Measurements from ENCODE around the gene ANK3. TPM values are rescaled to one million over a fixed set of nuclear protein-coding genes. Genes with fewer than 3 reads are reported as not detected.

Gene ANK3
- total RNA-seq, 1 experiment from 2014 or later = 29.8 TPM

DNA sequence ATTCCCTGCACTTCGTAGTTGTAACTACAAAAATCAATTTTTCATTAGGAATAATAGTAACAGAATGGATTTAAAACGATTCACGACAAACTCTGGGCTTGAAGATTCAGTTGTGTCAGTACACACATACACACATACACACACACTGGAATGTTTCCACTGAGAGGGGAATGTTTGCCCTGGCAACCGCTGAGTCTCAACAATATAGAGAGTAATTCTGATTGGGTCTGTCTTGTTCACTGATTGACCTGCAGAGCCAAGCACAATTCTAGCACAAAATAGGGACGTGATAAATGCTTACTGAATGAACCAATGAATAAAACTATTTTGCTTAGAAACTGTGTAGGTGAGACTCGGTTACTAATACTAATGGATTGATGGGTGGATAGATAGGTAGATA is 278.9 kb downstream of the ANK3 start:
- TF ChIP-seq, protein P1, sequence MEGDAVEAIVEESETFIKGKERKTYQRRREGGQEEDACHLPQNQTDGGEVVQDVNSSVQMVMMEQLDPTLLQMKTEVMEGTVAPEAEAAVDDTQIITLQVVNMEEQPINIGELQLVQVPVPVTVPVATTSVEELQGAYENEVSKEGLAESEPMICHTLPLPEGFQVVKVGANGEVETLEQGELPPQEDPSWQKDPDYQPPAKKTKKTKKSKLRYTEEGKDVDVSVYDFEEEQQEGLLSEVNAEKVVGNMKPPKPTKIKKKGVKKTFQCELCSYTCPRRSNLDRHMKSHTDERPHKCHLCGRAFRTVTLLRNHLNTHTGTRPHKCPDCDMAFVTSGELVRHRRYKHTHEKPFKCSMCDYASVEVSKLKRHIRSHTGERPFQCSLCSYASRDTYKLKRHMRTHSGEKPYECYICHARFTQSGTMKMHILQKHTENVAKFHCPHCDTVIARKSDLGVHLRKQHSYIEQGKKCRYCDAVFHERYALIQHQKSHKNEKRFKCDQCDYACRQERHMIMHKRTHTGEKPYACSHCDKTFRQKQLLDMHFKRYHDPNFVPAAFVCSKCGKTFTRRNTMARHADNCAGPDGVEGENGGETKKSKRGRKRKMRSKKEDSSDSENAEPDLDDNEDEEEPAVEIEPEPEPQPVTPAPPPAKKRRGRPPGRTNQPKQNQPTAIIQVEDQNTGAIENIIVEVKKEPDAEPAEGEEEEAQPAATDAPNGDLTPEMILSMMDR (IDR thresholded peaks at IDR 0.05; ENCODE audit: unreplicated experiment) = no peak
- BruUV-seq (replicated peaks) = no TSS peak
- H3K36me3 Mint-ChIP-seq (ENCODE audit: insufficient read depth, unreplicated experiment) = no peaks in the 10 kb centered on the region
- H3K4me1 Mint-ChIP-seq (ENCODE audit: low read depth, unreplicated experiment) = no peaks in the 10 kb centered on the region
- H3K9me3 Mint-ChIP-seq (ENCODE audit: low read depth, unreplicated experiment) = no peaks in the 10 kb centered on the region
- H3K27ac Mint-ChIP-seq (ENCODE audit: unreplicated experiment) = no peak overlapping the region
- no peak for DNase-seq
- no peaks in the 10 kb centered on the region for H3K27me3 Mint-ChIP-seq (ENCODE audit: unreplicated experiment)
- intact Hi-C loops (cut with micrococcal nuclease; ENCODE audit: unreplicated experiment) = no loop called here
- CTCF ChIA-PET = interaction anchor here (0.6 kb wide), 1 partner anchor 30 kb away, joined by 9 read pairs; no protein-coding TSS in a partner anchor
- H3K4me3 Mint-ChIP-seq (ENCODE audit: low read depth, unreplicated experiment) = no peak overlapping the region

DNA sequence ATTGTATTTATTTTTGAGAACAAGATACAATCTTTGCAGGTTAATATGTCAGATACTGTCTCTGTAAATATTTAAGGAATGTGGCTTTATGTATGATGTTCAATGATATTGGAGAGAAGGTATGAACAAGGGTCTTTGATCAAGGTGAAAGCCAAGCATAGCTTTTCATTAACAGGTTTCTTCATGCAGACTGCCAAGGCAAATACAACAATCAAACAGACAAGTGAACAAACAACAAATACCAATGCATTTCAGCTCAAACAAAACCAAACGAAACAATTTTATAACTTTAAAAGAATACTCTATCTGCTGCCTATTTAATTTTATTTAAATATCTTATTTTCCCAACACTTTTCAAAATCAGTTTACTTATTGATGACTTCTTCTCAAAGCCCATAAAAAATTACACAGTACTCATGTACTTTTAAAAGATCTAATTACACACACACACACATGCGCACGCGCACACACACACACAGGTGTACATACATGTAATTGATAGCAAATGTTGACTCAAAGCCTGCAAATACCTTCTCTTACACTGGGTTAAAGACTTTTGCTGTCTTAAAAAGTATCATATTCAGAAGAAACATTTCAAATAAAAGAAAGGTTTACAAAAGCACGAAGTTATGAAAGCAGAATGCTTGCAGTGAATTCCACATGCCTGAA is 282.2 kb downstream of the ANK3 start:
- H3K27ac Mint-ChIP-seq (ENCODE audit: unreplicated experiment) = no peak overlapping the region
- TF ChIP-seq, protein P1 (IDR thresholded peaks at IDR 0.05; ENCODE audit: unreplicated experiment) = no peak
- BruUV-seq (replicated peaks) = no TSS peak
- H3K27me3 Mint-ChIP-seq (ENCODE audit: unreplicated experiment) = no peaks in the 10 kb centered on the region
- DNase-seq = no peak
- CTCF ChIA-PET = no interaction called here
- no peak overlapping the region for H3K4me3 Mint-ChIP-seq (ENCODE audit: low read depth, unreplicated experiment)
- H3K4me1 Mint-ChIP-seq (ENCODE audit: low read depth, unreplicated experiment) = no peaks in the 10 kb centered on the region
- intact Hi-C loops (cut with micrococcal nuclease; ENCODE audit: unreplicated experiment) = no loop called here
- H3K9me3 Mint-ChIP-seq (ENCODE audit: low read depth, unreplicated experiment) = no peaks in the 10 kb centered on the region
- no peaks in the 10 kb centered on the region for H3K36me3 Mint-ChIP-seq (ENCODE audit: insufficient read depth, unreplicated experiment)

DNA sequence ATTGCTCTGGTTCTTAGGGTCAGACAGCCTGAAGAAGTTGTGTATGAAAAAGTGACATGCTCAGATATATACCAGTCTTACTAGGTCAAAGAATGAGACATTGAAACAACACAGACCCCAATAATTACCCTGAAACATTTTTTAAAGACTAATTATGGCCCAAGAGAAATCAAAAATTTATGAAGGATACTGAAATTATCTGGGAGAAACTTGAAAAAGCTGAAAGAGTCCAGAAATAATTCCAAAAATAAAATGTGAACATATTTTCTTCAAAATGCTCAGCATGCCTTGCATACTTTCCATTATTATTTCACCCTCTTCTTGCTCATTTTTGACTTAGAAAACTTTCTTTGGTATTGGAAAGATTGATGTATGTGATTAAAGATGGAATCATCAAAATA is 284.4 kb downstream of the ANK3 start:
- no peak for DNase-seq
- intact Hi-C loops (cut with micrococcal nuclease; ENCODE audit: unreplicated experiment) = no loop called here
- TF ChIP-seq, protein P1 (IDR thresholded peaks at IDR 0.05; ENCODE audit: unreplicated experiment) = no peak
- no TSS peak for BruUV-seq (replicated peaks)
- peaks cover 1% of the 10 kb centered on the region for H3K4me1 Mint-ChIP-seq (ENCODE audit: low read depth, unreplicated experiment)
- no peak overlapping the region for H3K4me3 Mint-ChIP-seq (ENCODE audit: low read depth, unreplicated experiment)
- H3K27me3 Mint-ChIP-seq (ENCODE audit: unreplicated experiment) = no peaks in the 10 kb centered on the region
- CTCF ChIA-PET = no interaction called here
- no peak overlapping the region for H3K27ac Mint-ChIP-seq (ENCODE audit: unreplicated experiment)
- H3K36me3 Mint-ChIP-seq (ENCODE audit: insufficient read depth, unreplicated experiment) = no peaks in the 10 kb centered on the region
- no peaks in the 10 kb centered on the region for H3K9me3 Mint-ChIP-seq (ENCODE audit: low read depth, unreplicated experiment)

DNA sequence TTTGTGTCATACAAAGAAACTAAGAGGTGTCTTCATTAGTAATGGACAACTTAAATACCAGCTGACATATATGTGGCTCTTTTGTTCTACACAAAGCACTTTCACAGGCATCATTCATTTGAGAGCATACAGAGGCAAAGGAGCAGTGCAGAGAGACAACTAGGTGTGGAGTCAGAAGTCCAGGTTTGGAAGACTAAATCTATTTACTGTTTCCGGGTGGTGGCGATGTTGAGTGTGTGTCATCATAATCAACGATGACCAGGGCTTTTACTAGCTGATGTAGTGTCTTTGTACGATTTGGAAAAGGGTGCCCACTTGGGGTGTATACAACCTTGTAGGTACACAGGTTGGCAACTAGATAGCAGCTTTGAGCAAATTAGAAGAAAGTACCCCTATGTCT is 287.9 kb downstream of the ANK3 start:
- Mint-ChIP-seq H3K27me3 (ENCODE audit: unreplicated experiment) (no peaks in the 10 kb centered on the region), H3K27ac (ENCODE audit: unreplicated experiment) (no peak overlapping the region), H3K9me3 (ENCODE audit: low read depth, unreplicated experiment) (no peaks in the 10 kb centered on the region), H3K4me3 (ENCODE audit: low read depth, unreplicated experiment) (no peak overlapping the region), H3K36me3 (ENCODE audit: insufficient read depth, unreplicated experiment) (no peaks in the 10 kb centered on the region), H3K4me1 (ENCODE audit: low read depth, unreplicated experiment) (peaks cover 28% of the 10 kb centered on the region)
- intact Hi-C loops (cut with micrococcal nuclease; ENCODE audit: unreplicated experiment) = loop anchor here (2.0 kb wide), 1 partner anchor 333 kb away; no protein-coding TSS in a partner anchor
- TF ChIP-seq, protein P1 (IDR thresholded peaks at IDR 0.05; ENCODE audit: unreplicated experiment) = no peak
- no TSS peak for BruUV-seq (replicated peaks)
- CTCF ChIA-PET = interaction anchor here (1.2 to 3.7 kb wide), 2 partner anchors 102 to 107 kb away, joined by 5 to 30 read pairs; no protein-coding TSS in a partner anchor
- DNase-seq = no peak
